ENCODE measurements around the gene DAAM2. TPM values are rescaled to one million over a fixed set of nuclear protein-coding genes. Genes with fewer than 3 reads are reported as not detected.

Gene DAAM2
- total RNA-seq, 1 donor from 2014 or later = 22.1 TPM

- TF ChIP-seq POLR2AphosphoS5 (IDR thresholded peaks at IDR 0.05; ENCODE audit: insufficient read depth in 1 of 2, low read depth in 1 of 2) = no peak
- TF ChIP-seq POLR2A (IDR thresholded peaks at IDR 0.05) = no peak
- no peak for TF ChIP-seq CTCF (IDR thresholded peaks at IDR 0.05)
- DNase-seq (ENCODE audit: extremely low spot score in 2 of 2) = no peak
Measured at GRCh38 chr6:39905640-39905975, 113.4 kb downstream of the DAAM2 start.

GRCh38 chr6:39906318-39906761 lies 114.2 kb downstream of the DAAM2 start:
- intact Hi-C loops (cut with DNase I) = no loop called here
- no peaks in the 10 kb centered on the region for H3K36me3 ChIP-seq
- H3K4me3 ChIP-seq = no peak overlapping the region
- no peaks in the 10 kb centered on the region for H3K4me1 ChIP-seq
- TF ChIP-seq CTCF (IDR thresholded peaks at IDR 0.05) = no peak
- no peak for TF ChIP-seq POLR2AphosphoS5 (IDR thresholded peaks at IDR 0.05; ENCODE audit: insufficient read depth in 1 of 2, low read depth in 1 of 2)
- TF ChIP-seq POLR2A (IDR thresholded peaks at IDR 0.05) = no peak
- no peaks in the 10 kb centered on the region for H3K9me3 ChIP-seq
- H3K27ac ChIP-seq = no peak overlapping the region
- DNase-seq (ENCODE audit: extremely low spot score in 2 of 2) = no peak
- H3K27me3 ChIP-seq = no peaks in the 10 kb centered on the region

More at GRCh38 chr6:39905640-39905975, 113.4 kb downstream of the DAAM2 start:
- Histone ChIP-seq H3K36me3 (peaks cover 0 to 4% of the 10 kb centered on the region in 2 donors), H3K9me3 (no peaks in the 10 kb centered on the region), H3K4me1 (no peaks in the 10 kb centered on the region), H3K4me3 (no peak overlapping the region), H3K27ac (no peak overlapping the region), H3K27me3 (no peaks in the 10 kb centered on the region)
- intact Hi-C loops (cut with DNase I) = no loop called here

- no peaks in the 10 kb centered on the region for H3K27me3 ChIP-seq
- H3K9me3 ChIP-seq = no peaks in the 10 kb centered on the region
- no peaks in the 10 kb centered on the region for H3K4me1 ChIP-seq
- TF ChIP-seq POLR2AphosphoS5 (IDR thresholded peaks at IDR 0.05; ENCODE audit: insufficient read depth in 1 of 2, low read depth in 1 of 2) (no peak), CTCF (IDR thresholded peaks at IDR 0.05) (no peak), POLR2A (IDR thresholded peaks at IDR 0.05) (no peak)
- peaks cover 0 to 5% of the 10 kb centered on the region in 2 donors for H3K36me3 ChIP-seq
- H3K27ac ChIP-seq = no peak overlapping the region
- H3K4me3 ChIP-seq = no peak overlapping the region
- intact Hi-C loops (cut with DNase I) = no loop called here
- no peak for DNase-seq (ENCODE audit: extremely low spot score in 2 of 2)
Measured at GRCh38 chr6:39907871-39908575, 115.8 kb downstream of the DAAM2 start.

GRCh38 chr6:39908838-39909583 lies 116.8 kb downstream of the DAAM2 start:
- no peak for TF ChIP-seq CTCF (IDR thresholded peaks at IDR 0.05)
- no peak for TF ChIP-seq POLR2AphosphoS5 (IDR thresholded peaks at IDR 0.05; ENCODE audit: insufficient read depth in 1 of 2, low read depth in 1 of 2)
- TF ChIP-seq POLR2A (IDR thresholded peaks at IDR 0.05) = no peak
- Histone ChIP-seq H3K27me3 (no peaks in the 10 kb centered on the region), H3K9me3 (no peaks in the 10 kb centered on the region), H3K4me3 (no peak overlapping the region), H3K36me3 (peaks cover 0 to 11% of the 10 kb centered on the region in 2 donors), H3K27ac (no peak overlapping the region), H3K4me1 (no peaks in the 10 kb centered on the region)
- intact Hi-C loops (cut with DNase I) = no loop called here
- no peak for DNase-seq (ENCODE audit: extremely low spot score in 2 of 2)

GRCh38 chr6:39909701-39910100 lies 117.5 kb downstream of the DAAM2 start:
- Histone ChIP-seq H3K4me3 (no peak overlapping the region), H3K36me3 (peaks cover 0 to 11% of the 10 kb centered on the region in 2 donors), H3K27ac (no peak overlapping the region), H3K4me1 (no peaks in the 10 kb centered on the region), H3K27me3 (no peaks in the 10 kb centered on the region), H3K9me3 (no peaks in the 10 kb centered on the region)
- DNase-seq (ENCODE audit: extremely low spot score in 2 of 2) = no peak
- TF ChIP-seq POLR2A (IDR thresholded peaks at IDR 0.05) = no peak
- TF ChIP-seq CTCF (IDR thresholded peaks at IDR 0.05) = no peak
- no peak for TF ChIP-seq POLR2AphosphoS5 (IDR thresholded peaks at IDR 0.05; ENCODE audit: insufficient read depth in 1 of 2, low read depth in 1 of 2)
- intact Hi-C loops (cut with DNase I) = no loop called here

Data from vagina (tissue), 2 donors.